Measurements from ENCODE around the gene TMEM53. TPM values are rescaled to one million over a fixed set of nuclear protein-coding genes. Genes with fewer than 3 reads are reported as not detected.

TMEM53 gene
- total RNA-seq, 1 donor from 2014 or later, result 6.1 TPM

- FAIRE-seq, result no peak
- H3K4me3 ChIP-seq (ENCODE audit: low read depth, low read length), result no peak overlapping the region
- DNase-seq (ENCODE audit: low read depth), result no peak
- H3K36me3 ChIP-seq (ENCODE audit: control insufficient read depth, insufficient read depth, low read length), result peaks cover 28% of the 10 kb centered on the region
- no peaks in the 10 kb centered on the region for H3K27me3 ChIP-seq (ENCODE audit: control insufficient read depth, insufficient read depth, low read length)
- no peak for TF ChIP-seq CTCF (IDR thresholded peaks at IDR 0.05; ENCODE audit: insufficient read depth, low read length, severe bottlenecking)
Observed at GRCh38 chr1:44646261-44647110, 27.8 kb downstream of the TMEM53 start.

GRCh38 chr1:44645476-44646244, 28.6 kb downstream of the TMEM53 start:
- no peak for TF ChIP-seq CTCF (IDR thresholded peaks at IDR 0.05; ENCODE audit: insufficient read depth, low read length, severe bottlenecking)
- DNase-seq (ENCODE audit: low read depth), result no peak
- no peak overlapping the region for H3K4me3 ChIP-seq (ENCODE audit: low read depth, low read length)
- H3K36me3 ChIP-seq (ENCODE audit: control insufficient read depth, insufficient read depth, low read length), result peaks cover 28% of the 10 kb centered on the region
- FAIRE-seq, result no peak
- H3K27me3 ChIP-seq (ENCODE audit: control insufficient read depth, insufficient read depth, low read length), result no peaks in the 10 kb centered on the region

GRCh38 chr1:44644806-44645205, 29.5 kb downstream of the TMEM53 start:
- DNase-seq (ENCODE audit: low read depth), result no peak
- TF ChIP-seq CTCF (IDR thresholded peaks at IDR 0.05; ENCODE audit: insufficient read depth, low read length, severe bottlenecking), result no peak

GRCh38 chr1:44643721-44644334, 30.5 kb downstream of the TMEM53 start:
- H3K36me3 ChIP-seq (ENCODE audit: control insufficient read depth, insufficient read depth, low read length), result peaks cover 30% of the 10 kb centered on the region
- no peak overlapping the region for H3K4me3 ChIP-seq (ENCODE audit: low read depth, low read length)
- DNase-seq (ENCODE audit: low read depth), result no peak
- H3K27me3 ChIP-seq (ENCODE audit: control insufficient read depth, insufficient read depth, low read length), result no peaks in the 10 kb centered on the region
- no peak for TF ChIP-seq CTCF (IDR thresholded peaks at IDR 0.05; ENCODE audit: insufficient read depth, low read length, severe bottlenecking)
- no peak for FAIRE-seq

More at GRCh38 chr1:44644806-44645205, 29.5 kb downstream of the TMEM53 start:
- FAIRE-seq, result no peak
- Histone ChIP-seq H3K36me3 (ENCODE audit: control insufficient read depth, insufficient read depth, low read length) (peaks cover 26% of the 10 kb centered on the region), H3K4me3 (ENCODE audit: low read depth, low read length) (no peak overlapping the region), H3K27me3 (ENCODE audit: control insufficient read depth, insufficient read depth, low read length) (no peaks in the 10 kb centered on the region)

GRCh38 chr1:44642925-44643324, 31.4 kb downstream of the TMEM53 start:
- no peak for FAIRE-seq
- H3K36me3 ChIP-seq (ENCODE audit: control insufficient read depth, insufficient read depth, low read length), result peaks cover 35% of the 10 kb centered on the region

More at GRCh38 chr1:44642925-44643324, 31.4 kb downstream of the TMEM53 start:
- DNase-seq (ENCODE audit: low read depth), result no peak
- no peak overlapping the region for H3K4me3 ChIP-seq (ENCODE audit: low read depth, low read length)
- TF ChIP-seq CTCF (IDR thresholded peaks at IDR 0.05; ENCODE audit: insufficient read depth, low read length, severe bottlenecking), result no peak
- H3K27me3 ChIP-seq (ENCODE audit: control insufficient read depth, insufficient read depth, low read length), result no peaks in the 10 kb centered on the region

Data from bronchial epithelial cell (primary cell).